ENCODE measurements around the gene HPGDS. TPM values are rescaled to one million over a fixed set of nuclear protein-coding genes. Genes with fewer than 3 reads are reported as not detected.
"Not testable (repeated sequence)": the region's sequence is repeated elsewhere in the genome, so short reads cannot be mapped to it uniquely, and the experiment has no call there.

The HPGDS gene
- total and polyA plus RNA-seq, 2 experiments from 2014 or later, result not detected

DNA sequence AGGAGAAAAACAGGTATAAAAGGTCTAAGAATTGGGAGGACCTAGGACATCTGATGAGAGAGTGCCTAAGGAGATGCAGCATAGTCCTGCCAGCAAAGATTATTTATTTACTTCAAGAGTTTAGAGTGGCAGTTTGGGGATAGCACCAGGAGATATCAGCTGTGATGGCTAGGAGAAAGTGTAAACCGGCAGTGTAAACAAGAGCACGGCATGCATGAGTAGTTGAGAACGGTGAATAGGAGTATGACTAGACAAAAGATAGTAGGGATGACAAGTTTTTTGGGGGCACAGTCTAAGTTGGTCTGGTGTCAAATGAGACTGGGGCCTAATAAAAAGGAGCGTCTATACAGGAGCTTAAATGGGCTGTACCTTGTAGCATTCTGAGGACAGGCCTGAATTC lies 48.7 kb downstream of the HPGDS start:
- H3K27me3 Mint-ChIP-seq (ENCODE audit: insufficient read depth, low read depth, poor library complexity); H3K4me1 ChIP-seq (ENCODE audit: insufficient read depth); H3K36me3 ChIP-seq (ENCODE audit: insufficient read depth); ATAC-seq; H3F3A ChIP-seq (replicated peaks; ENCODE audit: low read depth); H4K20me1 ChIP-seq (replicated peaks; ENCODE audit: insufficient read depth); H3K27me3 ChIP-seq (ENCODE audit: insufficient read depth); DNase-seq (ENCODE audit: low spot score); H3K79me2 ChIP-seq (replicated peaks; ENCODE audit: insufficient read depth); H3K9me3 Mint-ChIP-seq; H2AFZ ChIP-seq; H3K27ac ChIP-seq (ENCODE audit: low read depth); H3K4me2 ChIP-seq; H3K4me3 ChIP-seq; H3K4me3 Mint-ChIP-seq; H3K9me2 ChIP-seq (ENCODE audit: insufficient read depth): not testable (repeated sequence)
- peaks cover 22% of the 10 kb centered on the region for H3K36me3 Mint-ChIP-seq (ENCODE audit: low read depth)
- H3K27ac Mint-ChIP-seq, result peak overlapping the region; percentile 42; the same call in 1 of the 2 replicates
- peaks cover 26% of the 10 kb centered on the region; the same call in 2 of the 3 replicates for H3K4me1 Mint-ChIP-seq

DNA sequence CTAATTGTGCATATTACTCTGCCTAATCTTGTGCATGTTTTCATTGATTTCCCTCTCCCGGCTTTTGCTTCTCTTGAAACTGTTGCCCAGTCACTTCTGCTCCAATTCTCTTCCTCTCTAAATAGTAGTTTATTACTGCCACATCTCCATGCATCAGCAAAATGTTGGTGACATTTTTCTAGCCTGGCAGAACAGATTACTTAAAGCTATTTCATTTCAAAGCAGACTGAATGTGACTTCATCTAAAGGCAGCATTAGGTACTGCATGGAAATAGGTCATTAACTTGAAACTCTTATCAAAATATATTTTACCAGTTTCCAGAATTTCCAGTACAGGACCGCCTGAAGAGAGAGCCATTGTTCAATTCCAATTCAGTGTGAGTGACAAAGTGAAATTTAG lies 52.4 kb downstream of the HPGDS start:
- Mint-ChIP-seq H3K27me3 (ENCODE audit: insufficient read depth, low read depth, poor library complexity) (peaks cover 4% of the 10 kb centered on the region), H3K9me3 (no peaks in the 10 kb centered on the region), H3K27ac (no peak overlapping the region), H3K4me3 (no peak overlapping the region), H3K36me3 (ENCODE audit: low read depth) (peaks cover 42% of the 10 kb centered on the region), H3K4me1 (peaks cover 15% of the 10 kb centered on the region; the same call in 2 of the 3 replicates)
- peak; percentile 10 for DNase-seq (ENCODE audit: low spot score)
- TF ChIP-seq CREB1 (CRISPR knock-in tag; IDR thresholded peaks at IDR 0.05; ENCODE audit: low read depth) (no peak), STAT1 (IDR thresholded peaks at IDR 0.05; ENCODE audit: unreplicated experiment) (no peak), NANOG (IDR thresholded peaks at IDR 0.05; ENCODE audit: borderline replicate concordance) (no peak), ZNF114 (CRISPR knock-in tag; IDR thresholded peaks at IDR 0.05) (no peak)
- TF ChIP-seq, protein P1, sequence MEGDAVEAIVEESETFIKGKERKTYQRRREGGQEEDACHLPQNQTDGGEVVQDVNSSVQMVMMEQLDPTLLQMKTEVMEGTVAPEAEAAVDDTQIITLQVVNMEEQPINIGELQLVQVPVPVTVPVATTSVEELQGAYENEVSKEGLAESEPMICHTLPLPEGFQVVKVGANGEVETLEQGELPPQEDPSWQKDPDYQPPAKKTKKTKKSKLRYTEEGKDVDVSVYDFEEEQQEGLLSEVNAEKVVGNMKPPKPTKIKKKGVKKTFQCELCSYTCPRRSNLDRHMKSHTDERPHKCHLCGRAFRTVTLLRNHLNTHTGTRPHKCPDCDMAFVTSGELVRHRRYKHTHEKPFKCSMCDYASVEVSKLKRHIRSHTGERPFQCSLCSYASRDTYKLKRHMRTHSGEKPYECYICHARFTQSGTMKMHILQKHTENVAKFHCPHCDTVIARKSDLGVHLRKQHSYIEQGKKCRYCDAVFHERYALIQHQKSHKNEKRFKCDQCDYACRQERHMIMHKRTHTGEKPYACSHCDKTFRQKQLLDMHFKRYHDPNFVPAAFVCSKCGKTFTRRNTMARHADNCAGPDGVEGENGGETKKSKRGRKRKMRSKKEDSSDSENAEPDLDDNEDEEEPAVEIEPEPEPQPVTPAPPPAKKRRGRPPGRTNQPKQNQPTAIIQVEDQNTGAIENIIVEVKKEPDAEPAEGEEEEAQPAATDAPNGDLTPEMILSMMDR (conservative IDR thresholded peaks at IDR 0.05; ENCODE audit: low read depth in 2 of 2), result 0 out of 4 replicates have a peak, but pooled peaks of 1 of the 2 experiments have one; percentile 13
- ATAC-seq, result no peak
- Histone ChIP-seq H2AFZ (no peak overlapping the region), H3F3A (replicated peaks; ENCODE audit: low read depth) (no peaks in the 10 kb centered on the region), H4K20me1 (replicated peaks; ENCODE audit: insufficient read depth) (no peaks in the 10 kb centered on the region), H3K9me2 (ENCODE audit: insufficient read depth) (no peaks in the 10 kb centered on the region), H3K36me3 (ENCODE audit: insufficient read depth) (no peaks in the 10 kb centered on the region; the same call in 1 of the 2 replicates), H3K4me3 (no peak overlapping the region), H3K79me2 (replicated peaks; ENCODE audit: insufficient read depth) (no peaks in the 10 kb centered on the region), H3K27me3 (ENCODE audit: insufficient read depth) (no peaks in the 10 kb centered on the region), H3K4me1 (ENCODE audit: insufficient read depth) (no peaks in the 10 kb centered on the region), H3K4me2 (no peak overlapping the region), H3K27ac (ENCODE audit: low read depth) (no peak overlapping the region)

DNA sequence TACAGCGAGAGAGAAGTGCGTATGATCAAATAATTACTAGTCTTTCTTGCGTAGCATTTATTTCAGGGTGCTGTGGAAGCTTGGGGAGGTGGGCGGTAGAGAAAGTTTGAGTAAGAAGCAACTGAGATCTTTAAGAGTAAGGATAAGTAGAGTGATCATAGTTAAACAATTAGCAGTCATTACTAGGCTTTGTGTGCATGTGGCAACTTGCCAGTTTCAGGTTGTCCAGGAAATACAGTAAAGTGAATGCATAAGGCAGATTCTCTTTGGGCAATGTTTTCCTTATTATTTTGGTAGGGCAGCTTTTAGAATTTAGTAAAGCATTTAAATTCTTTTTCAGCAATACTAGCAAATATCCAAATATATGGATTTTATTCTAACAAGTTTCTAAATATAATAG lies 57.0 kb downstream of the HPGDS start:
- DNase-seq (ENCODE audit: low spot score) (no peak), ATAC-seq (no peak)
- H3K27ac Mint-ChIP-seq, result no peak overlapping the region
- no peaks in the 10 kb centered on the region for H3K79me2 ChIP-seq (replicated peaks; ENCODE audit: insufficient read depth)
- peaks cover 1% of the 10 kb centered on the region for H3K27me3 Mint-ChIP-seq (ENCODE audit: insufficient read depth, low read depth, poor library complexity)
- H3K36me3 Mint-ChIP-seq (ENCODE audit: low read depth), result peaks cover 66% of the 10 kb centered on the region
- no peak overlapping the region for H2AFZ ChIP-seq
- H3K4me3 Mint-ChIP-seq, result no peak overlapping the region
- no peak overlapping the region for H3K4me3 ChIP-seq
- H3K9me2 ChIP-seq (ENCODE audit: insufficient read depth), result no peaks in the 10 kb centered on the region
- H3K27me3 ChIP-seq (ENCODE audit: insufficient read depth), result no peaks in the 10 kb centered on the region
- H3F3A ChIP-seq (replicated peaks; ENCODE audit: low read depth), result no peaks in the 10 kb centered on the region
- H3K4me1 ChIP-seq (ENCODE audit: insufficient read depth), result no peaks in the 10 kb centered on the region
- H3K36me3 ChIP-seq (ENCODE audit: insufficient read depth), result peaks cover 28% of the 10 kb centered on the region
- no peak overlapping the region for H3K4me2 ChIP-seq
- H3K4me1 Mint-ChIP-seq, result no peaks in the 10 kb centered on the region
- H4K20me1 ChIP-seq (replicated peaks; ENCODE audit: insufficient read depth), result no peaks in the 10 kb centered on the region
- no peak overlapping the region for H3K27ac ChIP-seq (ENCODE audit: low read depth)
- no peaks in the 10 kb centered on the region for H3K9me3 Mint-ChIP-seq
- TF ChIP-seq ZNF114 (CRISPR knock-in tag; IDR thresholded peaks at IDR 0.05), result no peak
- TF ChIP-seq EZH2phosphoT487 (IDR thresholded peaks at IDR 0.05; ENCODE audit: unreplicated experiment), result no peak
- no peak for TF ChIP-seq JUNB (IDR thresholded peaks at IDR 0.05; ENCODE audit: unreplicated experiment)
- no peak for TF ChIP-seq CREB1 (CRISPR knock-in tag; IDR thresholded peaks at IDR 0.05; ENCODE audit: low read depth)
- TF ChIP-seq POLR2AphosphoS5 (IDR thresholded peaks at IDR 0.05; ENCODE audit: low read depth), result no peak
- TF ChIP-seq, protein P2, sequence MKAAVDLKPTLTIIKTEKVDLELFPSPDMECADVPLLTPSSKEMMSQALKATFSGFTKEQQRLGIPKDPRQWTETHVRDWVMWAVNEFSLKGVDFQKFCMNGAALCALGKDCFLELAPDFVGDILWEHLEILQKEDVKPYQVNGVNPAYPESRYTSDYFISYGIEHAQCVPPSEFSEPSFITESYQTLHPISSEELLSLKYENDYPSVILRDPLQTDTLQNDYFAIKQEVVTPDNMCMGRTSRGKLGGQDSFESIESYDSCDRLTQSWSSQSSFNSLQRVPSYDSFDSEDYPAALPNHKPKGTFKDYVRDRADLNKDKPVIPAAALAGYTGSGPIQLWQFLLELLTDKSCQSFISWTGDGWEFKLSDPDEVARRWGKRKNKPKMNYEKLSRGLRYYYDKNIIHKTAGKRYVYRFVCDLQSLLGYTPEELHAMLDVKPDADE (IDR thresholded peaks at IDR 0.05), result no peak
- TF ChIP-seq EZH2 (IDR thresholded peaks at IDR 0.05; ENCODE audit: low read depth, unreplicated experiment), result no peak
- no peak for TF ChIP-seq STAT1 (IDR thresholded peaks at IDR 0.05; ENCODE audit: unreplicated experiment)
- TF ChIP-seq, protein P3, sequence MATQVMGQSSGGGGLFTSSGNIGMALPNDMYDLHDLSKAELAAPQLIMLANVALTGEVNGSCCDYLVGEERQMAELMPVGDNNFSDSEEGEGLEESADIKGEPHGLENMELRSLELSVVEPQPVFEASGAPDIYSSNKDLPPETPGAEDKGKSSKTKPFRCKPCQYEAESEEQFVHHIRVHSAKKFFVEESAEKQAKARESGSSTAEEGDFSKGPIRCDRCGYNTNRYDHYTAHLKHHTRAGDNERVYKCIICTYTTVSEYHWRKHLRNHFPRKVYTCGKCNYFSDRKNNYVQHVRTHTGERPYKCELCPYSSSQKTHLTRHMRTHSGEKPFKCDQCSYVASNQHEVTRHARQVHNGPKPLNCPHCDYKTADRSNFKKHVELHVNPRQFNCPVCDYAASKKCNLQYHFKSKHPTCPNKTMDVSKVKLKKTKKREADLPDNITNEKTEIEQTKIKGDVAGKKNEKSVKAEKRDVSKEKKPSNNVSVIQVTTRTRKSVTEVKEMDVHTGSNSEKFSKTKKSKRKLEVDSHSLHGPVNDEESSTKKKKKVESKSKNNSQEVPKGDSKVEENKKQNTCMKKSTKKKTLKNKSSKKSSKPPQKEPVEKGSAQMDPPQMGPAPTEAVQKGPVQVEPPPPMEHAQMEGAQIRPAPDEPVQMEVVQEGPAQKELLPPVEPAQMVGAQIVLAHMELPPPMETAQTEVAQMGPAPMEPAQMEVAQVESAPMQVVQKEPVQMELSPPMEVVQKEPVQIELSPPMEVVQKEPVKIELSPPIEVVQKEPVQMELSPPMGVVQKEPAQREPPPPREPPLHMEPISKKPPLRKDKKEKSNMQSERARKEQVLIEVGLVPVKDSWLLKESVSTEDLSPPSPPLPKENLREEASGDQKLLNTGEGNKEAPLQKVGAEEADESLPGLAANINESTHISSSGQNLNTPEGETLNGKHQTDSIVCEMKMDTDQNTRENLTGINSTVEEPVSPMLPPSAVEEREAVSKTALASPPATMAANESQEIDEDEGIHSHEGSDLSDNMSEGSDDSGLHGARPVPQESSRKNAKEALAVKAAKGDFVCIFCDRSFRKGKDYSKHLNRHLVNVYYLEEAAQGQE (IDR thresholded peaks at IDR 0.05; ENCODE audit: unreplicated experiment), result no peak

Measured in GM23338 (cell line).